Erythroblast (primary cell): ENCODE results near the gene CCDC85B.

Source experiments
- GATA1 ChIP-seq: IDR thresholded peaks from 2 replicates; pipeline ENCODE4 v1.6.1; 2011; ENCODE audit warnings: low read depth, mild to moderate bottlenecking, control low read depth, low read length, moderate library complexity
- POLR2A ChIP-seq: IDR thresholded peaks from 2 replicates; pipeline ENCODE4 v1.6.1; 2011; ENCODE audit warnings: mild to moderate bottlenecking, low read length

GRCh38 chr11:65849771-65850216 lies 40.7 kb upstream of the CCDC85B start:
- TF ChIP-seq POLR2A, result no peak
- TF ChIP-seq GATA1, result no peak
